H1 (cell line): ENCODE results near the gene GPR150. TPM values are rescaled to one million over a fixed set of nuclear protein-coding genes. Genes with fewer than 3 reads are reported as not detected.

Source experiments
- CTCF ChIA-PET: fragments of 300-600 bp; sonication (Branson Sonifier 250); formaldehyde crosslinking; loops from one replicate; lab custom pipeline; 2021; ENCODE audit not compliant: partially characterized antibody; lab: Charles Lee
- POLR2A ChIA-PET: fragments of 300-600 bp; sonication (Branson Sonifier 250); formaldehyde crosslinking; loops from one replicate; lab custom pipeline; 2021; ENCODE audit warnings: inconsistent platforms; ENCODE audit not compliant: partially characterized antibody; lab: Charles Lee
- DNase-seq, 2 experiments: peaks; one replicate each; pipeline versions ENCODE4 v3.0.0 to v3.0.0-alpha.2; 2010 to 2022; ENCODE audit warnings: low spot score in 2 of 2, low read depth in 1 of 2, mixed read lengths in 1 of 2
- FAIRE-seq: peaks from 2 replicates; lab custom pipeline; 2011; peaks lifted over from hg19 to GRCh38; lab: Jason Lieb, UNC
- H2AFZ ChIP-seq: 2 replicates; pipeline ENCODE4 v1.8.1; 2012; ENCODE audit warnings: low read length, inconsistent platforms
- H2AK5ac ChIP-seq: 2 replicates; pipeline ENCODE4 v1.6.1; 2013; ENCODE audit warnings: low read depth, low read length
- H2BK120ac ChIP-seq: replicated peaks from 2 replicates; pipeline ENCODE3; 2013; ENCODE audit warnings: low read depth, low read length, inconsistent platforms
- H2BK12ac ChIP-seq: 2 replicates; pipeline ENCODE4 v1.6.1; 2013; ENCODE audit warnings: low read depth, low read length
- H2BK15ac ChIP-seq: 2 replicates; pipeline ENCODE4 v1.6.1; 2013; ENCODE audit warnings: low read length
- H2BK20ac ChIP-seq: 2 replicates; pipeline ENCODE4 v1.6.1; 2013; ENCODE audit warnings: low read length
- H2BK5ac ChIP-seq: 2 replicates; pipeline ENCODE4 v1.6.1; 2013; ENCODE audit warnings: low read depth, low read length
- H3K14ac ChIP-seq: 2 replicates; pipeline ENCODE4 v1.6.1; 2013; ENCODE audit warnings: inconsistent platforms; ENCODE audit not compliant: insufficient read length
- H3K18ac ChIP-seq: 2 replicates; pipeline ENCODE4 v1.6.1; 2013; ENCODE audit warnings: low read length; ENCODE audit errors: extremely low read depth
- H3K23ac ChIP-seq: 2 replicates; pipeline ENCODE4 v1.6.1; 2013; ENCODE audit warnings: inconsistent platforms; ENCODE audit not compliant: insufficient read length
- H3K23me2 ChIP-seq: 2 replicates; pipeline ENCODE4 v1.6.1; 2013; ENCODE audit warnings: low read depth, low read length
- H3K27ac ChIP-seq: 2 replicates; pipeline ENCODE4 v1.6.1; 2011; ENCODE audit warnings: low read depth, low read length, inconsistent platforms
- H3K27me3 ChIP-seq, 4 experiments: replicated peaks in 1 of 4; 1 replicate in 1 of 4; 2 replicates in 3 of 4; pipeline versions ENCODE4 v1.6.1 to v1.8.1; 2011 to 2013; ENCODE audit warnings: low read length in 3 of 4, mild to moderate bottlenecking in 3 of 4, inconsistent platforms in 2 of 4, mixed read lengths in 2 of 4, moderate library complexity in 1 of 4; ENCODE audit not compliant: control insufficient read depth in 3 of 4, insufficient read depth in 3 of 4; ENCODE audit errors: extremely low read depth in 1 of 4
- H3K36me3 ChIP-seq, 4 experiments: 2 replicates each; pipeline versions ENCODE4 v1.6.1 to v1.8.1; 2011 to 2013; ENCODE audit warnings: mild to moderate bottlenecking in 4 of 4, low read length in 3 of 4, moderate library complexity in 2 of 4, control low read depth in 1 of 4, inconsistent platforms in 1 of 4; ENCODE audit not compliant: insufficient read depth in 4 of 4, control insufficient read depth in 2 of 4
- H3K4ac ChIP-seq: replicated peaks from 2 replicates; pipeline ENCODE3; 2013; ENCODE audit warnings: low read length, low read depth, mixed read lengths, inconsistent platforms; ENCODE audit not compliant: insufficient read length
- H3K4me1 ChIP-seq, 4 experiments: replicated peaks in 1 of 4; 1 replicate in 1 of 4; 2 replicates in 3 of 4; pipeline versions ENCODE4 v1.6.1 to v1.8.1; 2011 to 2013; ENCODE audit warnings: low read length in 3 of 4, inconsistent platforms in 2 of 4, mixed read lengths in 1 of 4; ENCODE audit not compliant: insufficient read depth in 4 of 4, control insufficient read depth in 3 of 4
- H3K4me2 ChIP-seq, 2 experiments: 2 replicates each; pipeline versions ENCODE4 v1.6.1 to v1.8.1; 2011 to 2013; ENCODE audit warnings: low read depth in 2 of 2, low read length in 2 of 2, control low read depth in 1 of 2, inconsistent platforms in 1 of 2, mild to moderate bottlenecking in 1 of 2; ENCODE audit not compliant: insufficient read depth in 1 of 2
- H3K4me3 ChIP-seq, 4 experiments: fragments of 200-600, 300-600 bp in 1 of 4; sonication (generic), shearing (Covaris generic), sonication (Bioruptor Twin) in 1 of 4; 2 replicates each; pipeline versions ENCODE4 v1.5.1 to v1.8.1; 2011 to 2016; ENCODE audit warnings: low read length in 4 of 4, low read depth in 3 of 4, control low read depth in 2 of 4, inconsistent platforms in 2 of 4, mild to moderate bottlenecking in 2 of 4, mixed read lengths in 1 of 4, moderate library complexity in 1 of 4; ENCODE audit not compliant: insufficient read depth in 2 of 4; ENCODE audit errors: extremely low read depth in 1 of 4
- H3K56ac ChIP-seq: replicated peaks from 2 replicates; pipeline ENCODE3; 2013; ENCODE audit warnings: low read depth, mild to moderate bottlenecking, mixed read lengths, low read length, inconsistent platforms; ENCODE audit not compliant: insufficient read length
- H3K79me1 ChIP-seq: 2 replicates; pipeline ENCODE4 v1.6.1; 2013; ENCODE audit warnings: low read depth, low read length, control low read depth
- H3K79me2 ChIP-seq, 2 experiments: 2 replicates each; pipeline versions ENCODE4 v1.6.1 to v1.8.1; 2012 to 2013; ENCODE audit warnings: low read length in 2 of 2, mild to moderate bottlenecking in 2 of 2, inconsistent platforms in 1 of 2; ENCODE audit not compliant: insufficient read depth in 2 of 2, control insufficient read depth in 1 of 2
- H3K9ac ChIP-seq, 4 experiments: replicated peaks in 1 of 4; 1 replicate in 1 of 4; 2 replicates in 3 of 4; pipeline versions ENCODE4 v1.6.1 to v1.8.1; 2011 to 2013; ENCODE audit warnings: low read depth in 3 of 4, low read length in 3 of 4, control low read depth in 2 of 4, mild to moderate bottlenecking in 2 of 4, moderate library complexity in 2 of 4, inconsistent platforms in 1 of 4; ENCODE audit errors: extremely low read depth in 1 of 4
- H3K9me3 ChIP-seq, 2 experiments: 2 replicates each; pipeline versions ENCODE4 v1.6.1 to v1.8.1; 2012 to 2013; ENCODE audit warnings: mild to moderate bottlenecking in 2 of 2, moderate library complexity in 2 of 2, control low read depth in 1 of 2, inconsistent platforms in 1 of 2, low read depth in 1 of 2, low read length in 1 of 2, mixed read lengths in 1 of 2; ENCODE audit not compliant: insufficient read depth in 2 of 2
- H4K20me1 ChIP-seq, 2 experiments: replicated peaks in 1 of 2; 2 replicates each; pipeline versions ENCODE3 to v1.8.1; 2011 to 2013; ENCODE audit warnings: inconsistent platforms in 2 of 2, low read length in 2 of 2, mild to moderate bottlenecking in 1 of 2; ENCODE audit not compliant: insufficient read depth in 2 of 2, control insufficient read depth in 1 of 2
- H4K5ac ChIP-seq: 2 replicates; pipeline ENCODE4 v1.6.1; 2013; ENCODE audit warnings: low read length, low read depth, mixed read lengths, inconsistent platforms; ENCODE audit not compliant: insufficient read length
- H4K8ac ChIP-seq: 2 replicates; pipeline ENCODE4 v1.8.0; 2013; ENCODE audit warnings: mild to moderate bottlenecking, moderate library complexity, low read length, inconsistent platforms; ENCODE audit not compliant: insufficient read depth; ENCODE audit errors: extremely low read depth
- H4K91ac ChIP-seq: replicated peaks from 2 replicates; pipeline ENCODE3; 2013; ENCODE audit warnings: low read length, mixed read lengths, inconsistent platforms; ENCODE audit not compliant: insufficient read length
- JUN ChIP-seq: IDR thresholded peaks from 2 replicates; pipeline ENCODE4 v1.6.1; 2011; ENCODE audit warnings: low read depth, mild to moderate bottlenecking, improper control_type of control experiment, low read length
- NANOG ChIP-seq: IDR thresholded peaks from 2 replicates; pipeline ENCODE4 v1.6.1; 2011; ENCODE audit warnings: low read length, low read depth, mild to moderate bottlenecking, inconsistent platforms; ENCODE audit not compliant: insufficient read depth, poor library complexity, severe bottlenecking
- WGBS, 2 experiments: shearing (Covaris generic) in 1 of 2; methylation state at CpG; one replicate each; pipeline versions ENCODE4 v1.1.6 to v1.1.7; 2013 to 2015; ENCODE audit warnings: low lambda C conversion rate in 2 of 2, mixed read lengths in 2 of 2, inconsistent platforms in 1 of 2, low coverage in 1 of 2, missing lambda C conversion rate in 1 of 2; ENCODE audit not compliant: insufficient replicate concordance in 2 of 2, insufficient coverage in 1 of 2, insufficient read length in 1 of 2; ENCODE audit errors: extremely low coverage in 1 of 2, missing lambda C conversion rate in 1 of 2; 5-methylcytosine and 5-hydroxymethylcytosine counted together
- polyA plus RNA-seq, 7 experiments: library from polyadenylated mRNA; depleted of rRNA in 3 of 7; stranded (reverse) in 5 of 7; unstranded in 2 of 7; fragments of >200 nt in 5 of 7; fragments of 200-250 nt in 2 of 7; gene quantifications; 1 replicate in 5 of 7; 2 replicates in 1 of 7; 4 replicates in 1 of 7; pipeline versions ENCODE4 v1.2.1 to v1.2.3, GENCODE V29; 2011 to 2013; ENCODE audit warnings: missing spikeins in 2 of 7, mixed read lengths in 2 of 7
- total RNA-seq: library from RNA; stranded (reverse); fragmentation: NEBNext Ultra II Directional; extraction: Animal tissue kit (Norgen Biotek cat#: 25700); gene quantifications from 2 replicates; pipeline ENCODE4 v1.2.1, GENCODE V29; 2021

The GPR150 gene
- total and polyA plus RNA-seq, 2 of the 8 experiments (the other 6 are each of a cell fraction or from before 2014, with no cell fraction given), result 0.14 TPM; not detected in 1

DNA sequence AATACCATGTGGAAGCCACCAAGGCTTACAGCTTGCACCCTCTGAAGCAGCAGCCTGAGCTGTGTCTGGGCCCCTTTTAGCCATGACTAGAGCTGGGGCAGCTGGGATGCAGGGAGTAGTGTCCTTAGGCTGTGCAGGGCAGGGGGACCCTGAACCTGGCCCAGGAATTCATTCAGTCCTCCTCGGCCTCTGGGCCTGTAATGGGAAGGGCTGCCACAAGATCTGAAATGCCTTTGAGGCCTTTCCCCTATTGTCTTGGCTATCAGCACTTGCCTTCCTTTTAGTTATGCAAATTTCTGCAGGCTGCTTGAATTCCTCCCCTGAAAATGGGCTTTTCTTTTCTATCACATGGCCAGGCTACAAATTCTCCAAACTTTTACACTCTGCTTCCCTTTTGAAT is 9.0 kb downstream of the GPR150 start:
- Histone ChIP-seq H3K4me2 (no peak overlapping the region), H3K36me3 (no peaks in the 10 kb centered on the region), H3K23me2 (no peaks in the 10 kb centered on the region), H3K18ac (no peak overlapping the region), H3K9ac (no peak overlapping the region), H3K14ac (no peak overlapping the region), H3K56ac (no peak overlapping the region), H3K27me3 (no peaks in the 10 kb centered on the region), H4K20me1 (no peaks in the 10 kb centered on the region), H3K9me3 (peaks cover 13 to 20% of the 10 kb centered on the region in 2 experiments), H2BK5ac (no peak overlapping the region), H2BK12ac (no peak overlapping the region), H2BK20ac (no peak overlapping the region), H3K4me3 (no peak overlapping the region; a peak in 1 of 8 replicates), H2AK5ac (no peak overlapping the region), H2AFZ (no peak overlapping the region), H3K79me1 (no peaks in the 10 kb centered on the region), H2BK120ac (no peak overlapping the region), H4K5ac (no peak overlapping the region), H3K27ac (no peak overlapping the region), H3K79me2 (no peaks in the 10 kb centered on the region), H3K4me1 (no peaks in the 10 kb centered on the region), H4K8ac (no peak overlapping the region), H3K23ac (no peak overlapping the region), H4K91ac (no peak overlapping the region), H2BK15ac (no peak overlapping the region), H3K4ac (no peak overlapping the region)
- FAIRE-seq (no peak), DNase-seq (no peak)
- POLR2A ChIA-PET, result no interaction called here
- TF ChIP-seq NANOG (peak; percentile 42), JUN (no peak)
- CTCF ChIA-PET, result interaction anchor here (0.6 to 1.0 kb wide), 2 partner anchors 134 to 558 kb away, joined by 3 read pairs; no protein-coding TSS in a partner anchor
- WGBS, 2 experiments, result 89% methylated on average over 1 of the region's 1 CpG; no CpG with 5 or more reads in 1 of the 2 experiments
